GM12878 (cell line): ENCODE results near the gene RPSA. TPM values are rescaled to one million over a fixed set of nuclear protein-coding genes. Genes with fewer than 3 reads are reported as not detected.
A peak's percentile ranks its signal among the peaks of the same experiment; 100 is the strongest.

Experiments used
- CHD1 ChIP-seq: IDR thresholded peaks from 2 replicates; pipeline ENCODE4 v1.6.1; 2012; ENCODE audit warnings: low read depth, low read length, improper control_type of control experiment
- CHD4 ChIP-seq: fragments of 200-600 bp; sonication (generic); IDR thresholded peaks from 2 replicates; pipeline ENCODE4 v1.6.1; 2016; ENCODE audit warnings: mild to moderate bottlenecking
- HSF1 ChIP-seq: fragments of 150-350 bp; IDR thresholded peaks from 2 replicates; pipeline ENCODE4 v1.6.1; 2014; ENCODE audit warnings: mild to moderate bottlenecking, low read depth, low read length
- IKZF2 ChIP-seq, 2 experiments: fragments of 450-650 bp; IDR thresholded peaks; 2 replicates each; pipeline ENCODE4 v1.6.1; 2017; ENCODE audit warnings: mild to moderate bottlenecking in 2 of 2, moderate library complexity in 2 of 2
- KAT2A ChIP-seq: conservative IDR thresholded peaks from 2 replicates; pipeline ENCODE4 v1.6.1; 2011; ENCODE audit warnings: low read depth, low read length; ENCODE audit not compliant: control insufficient read depth
- MTA3 ChIP-seq: IDR thresholded peaks from 2 replicates; pipeline ENCODE4 v1.6.1; 2012; ENCODE audit warnings: low read length, inconsistent platforms, borderline replicate concordance
- MXI1 ChIP-seq: fragments of 150-350 bp; IDR thresholded peaks from 2 replicates; pipeline ENCODE4 v1.6.1; 2011; ENCODE audit warnings: low read depth, mild to moderate bottlenecking, inconsistent platforms, low read length, improper control_type of control experiment
- RBBP5 ChIP-seq: fragments of 200-600 bp; sonication (generic); conservative IDR thresholded peaks from 2 replicates; pipeline ENCODE4 v1.6.1; 2016
- RCOR1 ChIP-seq: conservative IDR thresholded peaks from 2 replicates; pipeline ENCODE4 v1.6.1; 2012; ENCODE audit warnings: low read depth, low read length, improper control_type of control experiment
- SIX5 ChIP-seq: IDR thresholded peaks from 2 replicates; pipeline ENCODE4 v1.6.1; 2011; ENCODE audit warnings: mild to moderate bottlenecking, low read depth, low read length, moderate library complexity; ENCODE audit not compliant: severe bottlenecking
- SMC3 ChIP-seq: IDR thresholded peaks from 2 replicates; pipeline ENCODE4 v1.6.1; 2011; ENCODE audit warnings: low read length, improper control_type of control experiment, borderline replicate concordance
- SUZ12 ChIP-seq: fragments of 200-600 bp; sonication (generic); IDR thresholded peaks from one replicate; pipeline ENCODE4 v1.6.1; 2018; ENCODE audit warnings: antibody characterized with exemption, mild to moderate bottlenecking; ENCODE audit not compliant: unreplicated experiment
- TCF12 ChIP-seq: IDR thresholded peaks from 2 replicates; pipeline ENCODE4 v1.6.1; 2011; ENCODE audit warnings: low read depth, mild to moderate bottlenecking, low read length
- YY1 ChIP-seq: IDR thresholded peaks from 2 replicates; pipeline ENCODE4 v1.6.1; 2011; ENCODE audit warnings: low read depth, mild to moderate bottlenecking, low read length
- ZNF24 ChIP-seq: fragments of 450-650 bp; IDR thresholded peaks from 2 replicates; pipeline ENCODE4 v1.6.1; 2017; ENCODE audit warnings: antibody characterized with exemption, mild to moderate bottlenecking
- ZSCAN29 ChIP-seq: fragments of 450-650 bp; IDR thresholded peaks from 2 replicates; pipeline ENCODE4 v1.6.1; 2017; ENCODE audit warnings: mild to moderate bottlenecking, moderate library complexity
- ZZZ3 ChIP-seq: IDR thresholded peaks from 2 replicates; pipeline ENCODE4 v1.6.1; 2011; ENCODE audit warnings: low read depth; ENCODE audit not compliant: control insufficient read depth, insufficient read length
- polyA plus RNA-seq, 11 experiments: library from polyadenylated mRNA; depleted of rRNA in 4 of 11; unstranded in 6 of 11; stranded (reverse) in 5 of 11; fragments of >200 nt; fragmentation: Nextera tagmentation in 4 of 11; fragmentation: Illumina TruSeq in 1 of 11; extraction: Ambion mirVana in 4 of 11; extraction: Trizol in 1 of 11; gene quantifications; 1 replicate in 1 of 11; 2 replicates in 10 of 11; pipeline versions ENCODE4 v1.2.1 to v1.2.3, GENCODE V29; 2011 to 2016; ENCODE audit warnings: inconsistent platforms in 2 of 11, missing spikeins in 2 of 11, low read depth in 1 of 11
- total RNA-seq, 4 experiments: library from RNA; depleted of rRNA in 3 of 4; stranded (reverse); fragments of >200 nt in 3 of 4; fragmentation: Illumina TruSeq in 1 of 4; extraction: Trizol in 1 of 4; gene quantifications; 2 replicates each; pipeline versions ENCODE4 v1.2.1 to v1.2.3, GENCODE V29; 2013 to 2021
- TF ChIP-seq, protein P1 (sequence below): fragments of 450-650 bp; IDR thresholded peaks from 2 replicates; pipeline ENCODE4 v1.6.1; 2018; ENCODE audit warnings: mild to moderate bottlenecking, low read depth, moderate library complexity; ENCODE audit not compliant: partially characterized antibody
- TF ChIP-seq, protein P2 (sequence below): IDR thresholded peaks from 2 replicates; pipeline ENCODE4 v1.6.1; 2012; ENCODE audit warnings: mild to moderate bottlenecking, low read depth, low read length
- TF ChIP-seq, protein P3 (sequence below): IDR thresholded peaks from 2 replicates; pipeline ENCODE4 v1.6.1; 2012; ENCODE audit warnings: low read length, inconsistent platforms
- TF ChIP-seq, protein P4 (sequence below): fragments of 450-650 bp; IDR thresholded peaks from 2 replicates; pipeline ENCODE4 v1.6.1; 2014; ENCODE audit warnings: mild to moderate bottlenecking

RPSA gene
- total and polyA plus RNA-seq, 10 of the 15 experiments (the other 5 are each of a cell fraction or from before 2014, with no cell fraction given): 1,012 to 5,036 (median 3,460) TPM

- TF ChIP-seq HSF1 (no peak), MXI1 (peak; percentile 94), RCOR1 (no peak), YY1 (no peak), CHD4 (no peak), ZSCAN29 (no peak), ZZZ3 (no peak), KAT2A (no peak), SUZ12 (no peak), SIX5 (no peak), MTA3 (no peak), CHD1 (0 out of 2 replicates have a peak, but pooled peaks have one; percentile 53), TCF12 (peak; percentile 65; the same call in 1 of the 2 replicates), RBBP5 (no peak), ZNF24 (no peak), IKZF2 (IDR thresholded peaks at IDR 0.05) (no peak), SMC3 (no peak)
- TF ChIP-seq, protein P1, sequence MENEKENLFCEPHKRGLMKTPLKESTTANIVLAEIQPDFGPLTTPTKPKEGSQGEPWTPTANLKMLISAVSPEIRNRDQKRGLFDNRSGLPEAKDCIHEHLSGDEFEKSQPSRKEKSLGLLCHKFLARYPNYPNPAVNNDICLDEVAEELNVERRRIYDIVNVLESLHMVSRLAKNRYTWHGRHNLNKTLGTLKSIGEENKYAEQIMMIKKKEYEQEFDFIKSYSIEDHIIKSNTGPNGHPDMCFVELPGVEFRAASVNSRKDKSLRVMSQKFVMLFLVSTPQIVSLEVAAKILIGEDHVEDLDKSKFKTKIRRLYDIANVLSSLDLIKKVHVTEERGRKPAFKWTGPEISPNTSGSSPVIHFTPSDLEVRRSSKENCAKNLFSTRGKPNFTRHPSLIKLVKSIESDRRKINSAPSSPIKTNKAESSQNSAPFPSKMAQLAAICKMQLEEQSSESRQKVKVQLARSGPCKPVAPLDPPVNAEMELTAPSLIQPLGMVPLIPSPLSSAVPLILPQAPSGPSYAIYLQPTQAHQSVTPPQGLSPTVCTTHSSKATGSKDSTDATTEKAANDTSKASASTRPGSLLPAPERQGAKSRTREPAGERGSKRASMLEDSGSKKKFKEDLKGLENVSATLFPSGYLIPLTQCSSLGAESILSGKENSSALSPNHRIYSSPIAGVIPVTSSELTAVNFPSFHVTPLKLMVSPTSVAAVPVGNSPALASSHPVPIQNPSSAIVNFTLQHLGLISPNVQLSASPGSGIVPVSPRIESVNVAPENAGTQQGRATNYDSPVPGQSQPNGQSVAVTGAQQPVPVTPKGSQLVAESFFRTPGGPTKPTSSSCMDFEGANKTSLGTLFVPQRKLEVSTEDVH: no peak
- TF ChIP-seq, protein P2, sequence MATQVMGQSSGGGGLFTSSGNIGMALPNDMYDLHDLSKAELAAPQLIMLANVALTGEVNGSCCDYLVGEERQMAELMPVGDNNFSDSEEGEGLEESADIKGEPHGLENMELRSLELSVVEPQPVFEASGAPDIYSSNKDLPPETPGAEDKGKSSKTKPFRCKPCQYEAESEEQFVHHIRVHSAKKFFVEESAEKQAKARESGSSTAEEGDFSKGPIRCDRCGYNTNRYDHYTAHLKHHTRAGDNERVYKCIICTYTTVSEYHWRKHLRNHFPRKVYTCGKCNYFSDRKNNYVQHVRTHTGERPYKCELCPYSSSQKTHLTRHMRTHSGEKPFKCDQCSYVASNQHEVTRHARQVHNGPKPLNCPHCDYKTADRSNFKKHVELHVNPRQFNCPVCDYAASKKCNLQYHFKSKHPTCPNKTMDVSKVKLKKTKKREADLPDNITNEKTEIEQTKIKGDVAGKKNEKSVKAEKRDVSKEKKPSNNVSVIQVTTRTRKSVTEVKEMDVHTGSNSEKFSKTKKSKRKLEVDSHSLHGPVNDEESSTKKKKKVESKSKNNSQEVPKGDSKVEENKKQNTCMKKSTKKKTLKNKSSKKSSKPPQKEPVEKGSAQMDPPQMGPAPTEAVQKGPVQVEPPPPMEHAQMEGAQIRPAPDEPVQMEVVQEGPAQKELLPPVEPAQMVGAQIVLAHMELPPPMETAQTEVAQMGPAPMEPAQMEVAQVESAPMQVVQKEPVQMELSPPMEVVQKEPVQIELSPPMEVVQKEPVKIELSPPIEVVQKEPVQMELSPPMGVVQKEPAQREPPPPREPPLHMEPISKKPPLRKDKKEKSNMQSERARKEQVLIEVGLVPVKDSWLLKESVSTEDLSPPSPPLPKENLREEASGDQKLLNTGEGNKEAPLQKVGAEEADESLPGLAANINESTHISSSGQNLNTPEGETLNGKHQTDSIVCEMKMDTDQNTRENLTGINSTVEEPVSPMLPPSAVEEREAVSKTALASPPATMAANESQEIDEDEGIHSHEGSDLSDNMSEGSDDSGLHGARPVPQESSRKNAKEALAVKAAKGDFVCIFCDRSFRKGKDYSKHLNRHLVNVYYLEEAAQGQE: no peak
- TF ChIP-seq, protein P3, sequence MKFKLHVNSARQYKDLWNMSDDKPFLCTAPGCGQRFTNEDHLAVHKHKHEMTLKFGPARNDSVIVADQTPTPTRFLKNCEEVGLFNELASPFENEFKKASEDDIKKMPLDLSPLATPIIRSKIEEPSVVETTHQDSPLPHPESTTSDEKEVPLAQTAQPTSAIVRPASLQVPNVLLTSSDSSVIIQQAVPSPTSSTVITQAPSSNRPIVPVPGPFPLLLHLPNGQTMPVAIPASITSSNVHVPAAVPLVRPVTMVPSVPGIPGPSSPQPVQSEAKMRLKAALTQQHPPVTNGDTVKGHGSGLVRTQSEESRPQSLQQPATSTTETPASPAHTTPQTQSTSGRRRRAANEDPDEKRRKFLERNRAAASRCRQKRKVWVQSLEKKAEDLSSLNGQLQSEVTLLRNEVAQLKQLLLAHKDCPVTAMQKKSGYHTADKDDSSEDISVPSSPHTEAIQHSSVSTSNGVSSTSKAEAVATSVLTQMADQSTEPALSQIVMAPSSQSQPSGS: no peak
- TF ChIP-seq, protein P4, sequence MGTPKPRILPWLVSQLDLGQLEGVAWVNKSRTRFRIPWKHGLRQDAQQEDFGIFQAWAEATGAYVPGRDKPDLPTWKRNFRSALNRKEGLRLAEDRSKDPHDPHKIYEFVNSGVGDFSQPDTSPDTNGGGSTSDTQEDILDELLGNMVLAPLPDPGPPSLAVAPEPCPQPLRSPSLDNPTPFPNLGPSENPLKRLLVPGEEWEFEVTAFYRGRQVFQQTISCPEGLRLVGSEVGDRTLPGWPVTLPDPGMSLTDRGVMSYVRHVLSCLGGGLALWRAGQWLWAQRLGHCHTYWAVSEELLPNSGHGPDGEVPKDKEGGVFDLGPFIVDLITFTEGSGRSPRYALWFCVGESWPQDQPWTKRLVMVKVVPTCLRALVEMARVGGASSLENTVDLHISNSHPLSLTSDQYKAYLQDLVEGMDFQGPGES: peak; percentile 72; the same call in 1 of the 2 replicates
These were observed 22.4 kb upstream of the RPSA start (continued) for GRCh38 chr3:39383881-39384664.
